HUES6 (cell line): ENCODE results near the gene GIMAP5.

ENCODE experiments used
- H3K27ac ChIP-seq: 2 replicates; pipeline ENCODE4 v1.7.0; 2013; ENCODE audit warnings: low read depth, mild to moderate bottlenecking, low read length, inconsistent platforms
- H3K27me3 ChIP-seq: 2 replicates; pipeline ENCODE4 v1.6.1; 2013; ENCODE audit warnings: low read length; ENCODE audit not compliant: control insufficient read depth, insufficient read depth
- H3K36me3 ChIP-seq: 2 replicates; pipeline ENCODE4 v1.6.1; 2013; ENCODE audit warnings: low read length; ENCODE audit not compliant: control insufficient read depth, insufficient read depth
- H3K4me1 ChIP-seq: 2 replicates; pipeline ENCODE4 v1.6.1; 2013; ENCODE audit warnings: low read length; ENCODE audit not compliant: control insufficient read depth, insufficient read depth
- H3K4me3 ChIP-seq: 2 replicates; pipeline ENCODE4 v1.5.1; 2013; ENCODE audit warnings: low read depth, low read length
- H3K9ac ChIP-seq: one replicate; pipeline ENCODE4 v1.6.1; 2013; ENCODE audit warnings: mild to moderate bottlenecking, low read length
- H3K9me3 ChIP-seq: 2 replicates; pipeline ENCODE4 v1.6.1; 2013; ENCODE audit warnings: low read depth, low read length; ENCODE audit not compliant: control insufficient read depth, insufficient read depth

The GIMAP5 gene

DNA sequence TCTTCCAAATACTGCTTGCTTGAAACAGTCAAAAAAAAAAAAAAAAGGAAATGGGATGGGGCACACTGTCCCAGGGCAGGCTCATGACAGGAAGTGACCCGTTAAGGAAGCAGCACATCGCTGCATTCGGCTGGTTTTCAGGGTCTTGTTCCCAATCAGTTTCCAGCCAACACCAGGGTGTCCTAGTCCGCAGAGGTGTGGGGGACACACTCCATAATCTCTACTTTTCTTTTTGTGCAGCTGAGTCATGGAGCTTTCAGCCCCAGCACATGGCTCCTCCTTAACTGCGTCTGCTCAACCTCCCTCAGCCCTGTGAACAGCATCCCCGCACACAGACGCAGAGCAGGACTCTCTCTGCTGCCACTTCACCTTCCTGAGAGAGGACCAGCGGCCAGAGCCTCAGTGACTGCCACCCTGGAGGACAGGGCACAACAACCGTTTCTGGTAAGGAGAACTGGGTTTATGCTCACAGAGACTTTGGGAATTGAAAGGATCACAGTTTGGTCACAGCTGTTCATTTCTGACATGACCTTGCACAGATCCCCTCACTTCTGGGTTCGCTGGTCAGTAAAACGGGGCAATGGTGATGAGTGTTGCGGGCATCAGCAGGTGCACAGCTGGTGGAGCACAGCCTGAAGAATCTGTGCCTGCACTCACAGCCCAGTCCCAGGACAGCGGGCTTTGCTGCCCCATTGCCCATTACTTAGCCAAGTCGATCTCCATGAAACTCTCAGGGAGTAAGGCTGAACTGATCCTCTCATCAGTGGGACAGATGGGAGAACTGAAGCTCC, at the start of gene GIMAP5:
GIMAP5 (plus strand) TSS at position 154 of the 791 bp plus-strand sequence. CDS start 3,467 bp downstream, outside the sequence.
- Histone ChIP-seq H3K36me3 (no peaks in the 10 kb centered on the region), H3K27me3 (peaks cover 99% of the 10 kb centered on the region), H3K4me1 (no peaks in the 10 kb centered on the region; the same call in 1 of the 2 replicates), H3K9ac (no peak within 1 kb of the TSS), H3K4me3 (no peak within 1 kb of the TSS), H3K27ac (no peak within 1 kb of the TSS), H3K9me3 (no peaks in the 10 kb centered on the region)

DNA sequence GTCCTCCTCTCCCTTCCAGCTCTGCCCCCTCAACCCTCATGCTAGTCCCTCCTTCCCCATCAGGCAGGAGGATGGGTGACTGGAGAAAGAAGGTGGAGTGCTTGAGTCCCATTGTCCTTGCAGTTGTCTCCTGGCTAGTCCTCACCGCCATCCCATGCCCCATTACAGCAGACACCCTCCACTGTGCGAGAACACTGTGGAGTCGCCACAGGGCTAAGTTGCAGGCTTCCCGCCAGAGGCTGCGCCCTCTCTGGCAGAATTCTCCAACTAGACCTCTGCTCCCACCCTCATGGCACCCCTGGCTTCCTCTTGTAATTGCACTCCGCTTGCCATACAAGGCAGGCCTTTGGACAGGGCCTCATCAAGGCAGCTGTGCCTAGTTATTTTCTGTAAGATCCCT, 48.6 kb upstream of the GIMAP5 start:
- no peaks in the 10 kb centered on the region for H3K4me1 ChIP-seq
- H3K27me3 ChIP-seq: peaks cover 62% of the 10 kb centered on the region
- no peak overlapping the region for H3K4me3 ChIP-seq
- no peaks in the 10 kb centered on the region for H3K36me3 ChIP-seq
- H3K9me3 ChIP-seq: no peaks in the 10 kb centered on the region
- no peak overlapping the region for H3K27ac ChIP-seq
- no peak overlapping the region for H3K9ac ChIP-seq

DNA sequence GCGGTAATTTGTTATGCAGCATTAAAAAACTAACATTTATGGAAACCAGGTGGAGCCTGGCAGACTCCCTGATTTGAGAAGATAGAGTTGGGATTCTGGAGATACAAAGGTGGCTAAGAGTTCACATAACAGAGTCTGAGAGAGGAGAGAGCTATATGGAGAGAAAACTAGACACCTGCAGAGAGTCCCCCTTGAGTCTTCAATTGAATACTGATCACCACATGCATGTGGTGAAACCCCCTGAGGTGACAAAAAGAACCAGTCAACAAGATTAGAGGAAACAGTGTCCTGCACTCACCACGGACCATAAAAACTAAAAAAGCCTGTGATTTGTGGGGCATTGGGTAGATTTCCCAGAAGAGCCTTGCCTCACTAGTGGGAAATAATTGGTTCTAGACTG, 41.6 kb upstream of the GIMAP5 start:
- no peak overlapping the region for H3K9ac ChIP-seq
- H3K27ac ChIP-seq: no peak overlapping the region
- H3K9me3 ChIP-seq: peaks cover 8% of the 10 kb centered on the region; the same call in 1 of the 2 replicates
- no peaks in the 10 kb centered on the region for H3K4me1 ChIP-seq
- no peak overlapping the region for H3K4me3 ChIP-seq
- H3K27me3 ChIP-seq: peaks cover 18% of the 10 kb centered on the region
- no peaks in the 10 kb centered on the region for H3K36me3 ChIP-seq

DNA sequence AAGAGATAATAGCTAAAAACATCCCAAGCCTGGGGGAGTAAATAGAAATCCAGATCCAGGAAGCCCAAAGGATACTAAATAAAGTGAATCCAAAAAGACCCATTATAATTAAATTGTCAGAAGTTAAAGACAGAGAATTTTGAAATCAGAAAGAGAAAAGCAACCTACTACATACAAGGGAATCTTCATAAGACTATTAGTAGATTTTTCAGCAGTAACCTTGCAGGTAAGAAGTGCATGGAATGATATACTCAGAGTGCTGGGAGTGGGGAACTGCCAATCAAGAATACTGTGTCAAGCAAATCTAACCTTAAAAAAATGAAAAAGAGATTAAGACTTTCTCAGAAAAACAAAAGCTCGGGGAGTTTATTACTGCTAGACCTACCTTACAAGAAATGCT, 34.0 kb upstream of the GIMAP5 start:
- Histone ChIP-seq H3K27ac (no peak overlapping the region), H3K4me1 (no peaks in the 10 kb centered on the region), H3K27me3 (no peaks in the 10 kb centered on the region), H3K9me3 (peaks cover 32% of the 10 kb centered on the region), H3K4me3 (no peak overlapping the region), H3K36me3 (no peaks in the 10 kb centered on the region), H3K9ac (no peak overlapping the region)

DNA sequence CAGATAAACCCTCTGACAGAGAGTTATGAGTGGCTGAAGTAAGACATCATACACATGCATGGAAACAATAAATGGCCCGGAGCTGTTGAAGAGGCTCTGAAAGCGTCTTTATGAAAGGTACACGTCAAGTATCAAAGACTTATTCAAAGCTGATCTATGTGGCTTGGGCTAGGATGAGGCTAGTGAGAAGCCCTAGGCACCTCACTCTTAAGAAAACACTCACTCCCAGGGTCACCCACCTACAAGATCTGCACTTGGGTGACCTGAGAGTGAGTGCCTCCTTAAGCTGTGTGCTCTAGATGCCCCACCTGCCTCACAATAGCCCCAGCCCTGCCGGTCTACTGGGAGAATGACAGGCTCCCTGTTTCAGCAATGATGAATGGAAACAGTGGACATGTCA, 21.9 kb upstream of the GIMAP5 start:
- Histone ChIP-seq H3K4me1 (no peaks in the 10 kb centered on the region), H3K36me3 (no peaks in the 10 kb centered on the region), H3K27ac (no peak overlapping the region), H3K9ac (no peak overlapping the region), H3K4me3 (no peak overlapping the region), H3K27me3 (peaks cover 61% of the 10 kb centered on the region), H3K9me3 (no peaks in the 10 kb centered on the region)

DNA sequence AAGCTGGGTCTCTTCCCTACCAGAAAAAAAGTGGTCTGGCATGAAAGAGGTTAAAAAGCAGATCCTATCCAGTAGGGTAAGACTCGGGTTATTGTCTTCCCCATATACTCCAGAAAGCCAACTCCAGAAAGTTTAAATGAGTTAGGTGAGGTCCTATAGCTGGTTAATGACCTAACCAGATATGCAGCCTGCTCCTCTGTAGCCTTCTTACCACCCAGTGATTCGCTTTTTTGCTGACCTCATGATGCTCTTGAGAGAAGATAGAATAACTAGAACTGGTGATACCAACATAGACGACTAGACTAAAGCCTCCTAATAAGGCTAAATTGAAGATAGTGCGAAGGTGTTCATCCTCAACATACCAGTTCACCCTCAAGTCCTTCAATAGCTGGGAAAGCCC, 21.5 kb upstream of the GIMAP5 start:
- Histone ChIP-seq H3K36me3 (no peaks in the 10 kb centered on the region), H3K4me1 (no peaks in the 10 kb centered on the region), H3K27me3 (peaks cover 65% of the 10 kb centered on the region), H3K4me3 (no peak overlapping the region), H3K9ac (no peak overlapping the region), H3K9me3 (no peaks in the 10 kb centered on the region), H3K27ac (no peak overlapping the region)

DNA sequence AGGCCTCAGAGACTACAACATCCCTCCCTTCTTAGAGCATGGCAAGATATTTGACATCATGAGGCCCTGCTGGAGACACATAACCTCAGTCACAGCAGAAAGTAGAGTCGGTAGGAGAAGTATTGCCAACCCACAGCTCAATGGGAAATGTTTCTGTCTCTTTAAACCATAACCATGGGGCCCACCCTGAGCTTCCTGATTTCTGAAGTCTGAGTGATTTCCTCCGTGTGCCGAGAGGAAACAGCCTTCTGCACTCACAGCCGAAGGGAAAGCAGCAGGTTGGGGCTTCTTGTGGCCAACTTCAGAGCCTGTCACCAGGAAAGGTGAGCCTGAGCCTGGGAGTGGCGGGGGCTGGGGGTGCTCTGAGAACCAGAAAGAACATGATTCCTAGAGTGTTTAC, 20.9 kb upstream of the GIMAP5 start, which contains the start of gene GIMAP1:
GIMAP1 (plus strand) TSS at position 246 of the 400 bp plus-strand sequence. CDS start 2,435 bp downstream, outside the sequence.
- no peaks in the 10 kb centered on the region for H3K4me1 ChIP-seq
- no peak within 1 kb of the TSS for H3K9ac ChIP-seq
- no peaks in the 10 kb centered on the region for H3K36me3 ChIP-seq
- peaks cover 72% of the 10 kb centered on the region for H3K27me3 ChIP-seq
- no peak within 1 kb of the TSS for H3K27ac ChIP-seq
- H3K9me3 ChIP-seq: no peaks in the 10 kb centered on the region
- H3K4me3 ChIP-seq: no peak within 1 kb of the TSS

DNA sequence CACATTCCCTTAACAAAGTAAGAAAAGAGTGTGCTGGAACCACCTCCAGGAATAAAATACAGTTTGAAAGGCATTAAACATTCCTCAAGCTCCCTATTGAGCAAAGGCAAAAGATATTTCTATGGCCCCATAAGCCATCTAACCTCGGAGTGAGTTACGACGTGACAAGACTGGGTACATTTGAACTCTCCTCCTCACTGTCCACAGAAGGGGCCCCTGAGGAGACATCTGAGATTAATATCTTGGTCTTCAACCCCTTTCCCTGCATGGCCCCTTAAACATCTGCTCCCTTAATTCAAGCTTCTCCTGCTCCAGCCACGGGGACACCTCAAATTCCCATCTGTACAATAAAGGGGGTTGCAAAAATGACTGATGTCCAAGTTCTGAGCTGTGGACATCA, 20.3 kb upstream of the GIMAP5 start:
- no peaks in the 10 kb centered on the region for H3K9me3 ChIP-seq
- H3K36me3 ChIP-seq: no peaks in the 10 kb centered on the region
- H3K9ac ChIP-seq: no peak overlapping the region
- no peak overlapping the region for H3K4me3 ChIP-seq
- peaks cover 76% of the 10 kb centered on the region for H3K27me3 ChIP-seq
- H3K27ac ChIP-seq: no peak overlapping the region
- H3K4me1 ChIP-seq: no peaks in the 10 kb centered on the region

DNA sequence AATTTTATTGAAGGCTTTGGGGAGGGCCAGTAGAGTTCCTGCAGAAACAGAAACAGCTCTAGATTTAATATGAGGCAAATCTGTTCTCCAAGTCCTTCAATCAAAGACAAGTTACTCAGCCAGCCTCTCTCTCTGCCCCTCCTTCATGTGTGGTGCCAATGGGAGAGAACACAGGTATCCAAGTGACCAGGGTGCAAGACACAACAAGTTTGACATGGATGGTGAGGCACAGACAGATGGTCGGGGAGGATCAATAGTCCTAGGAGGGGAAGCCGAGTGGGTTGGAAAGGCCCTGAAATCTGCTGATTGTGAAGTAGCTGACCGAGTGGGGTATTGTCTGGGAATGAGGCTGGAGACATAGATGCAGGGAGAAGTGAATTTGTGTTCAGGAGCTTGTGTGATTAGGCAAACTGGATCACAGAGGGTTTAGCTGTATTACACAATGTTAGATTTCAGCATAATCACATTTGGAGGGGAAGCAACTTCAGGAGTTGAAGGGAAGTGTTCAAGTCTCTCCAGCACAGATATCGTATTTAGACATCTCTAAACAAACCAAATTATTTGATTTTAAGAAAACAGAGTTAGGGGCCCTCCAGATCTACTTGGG, 19.3 kb upstream of the GIMAP5 start:
- Histone ChIP-seq H3K9me3 (no peaks in the 10 kb centered on the region), H3K4me3 (no peak overlapping the region), H3K36me3 (no peaks in the 10 kb centered on the region), H3K27ac (no peak overlapping the region), H3K4me1 (no peaks in the 10 kb centered on the region), H3K9ac (no peak overlapping the region), H3K27me3 (peaks cover 86% of the 10 kb centered on the region)

DNA sequence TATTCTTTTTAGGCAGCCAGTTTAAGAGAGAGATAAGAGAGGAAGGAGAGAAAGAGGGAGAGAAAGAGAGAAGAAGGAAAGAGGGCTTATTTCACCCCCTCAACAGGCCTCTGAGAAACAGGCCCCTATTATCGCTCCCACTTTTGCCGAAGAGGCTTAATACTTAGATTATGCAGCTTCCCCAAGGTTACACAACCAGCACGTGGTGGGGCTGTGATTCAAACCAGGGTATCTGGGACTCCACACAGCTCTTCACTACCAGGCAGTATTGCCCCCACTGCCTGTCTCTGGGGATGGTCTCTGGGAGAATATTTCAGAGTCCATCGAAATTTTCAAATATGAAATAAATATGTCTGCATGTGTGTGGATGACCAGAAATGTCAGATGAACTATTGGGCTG, 17.8 kb upstream of the GIMAP5 start:
- Histone ChIP-seq H3K4me3 (no peak overlapping the region), H3K9ac (no peak overlapping the region), H3K27me3 (peaks cover 99% of the 10 kb centered on the region), H3K36me3 (no peaks in the 10 kb centered on the region), H3K9me3 (no peaks in the 10 kb centered on the region), H3K4me1 (no peaks in the 10 kb centered on the region), H3K27ac (no peak overlapping the region)
